HG03025 (cell line): ENCODE data around the gene STH.

Experiments used
- ATAC-seq: cut with Tn5 transposase; IDR thresholded peaks from one replicate; pipeline ENCODE4 v1.9.1; 2021; ENCODE audit warnings: mild to moderate bottlenecking, moderate library complexity; ENCODE audit not compliant: unreplicated experiment, low FRiP score

STH gene

GRCh38 chr17:45966606-45967280 is 32.3 kb upstream of the STH start:
- no peak for ATAC-seq

GRCh38 chr17:45967378-45967777 is 31.7 kb upstream of the STH start:
- ATAC-seq, result no peak

GRCh38 chr17:45968732-45969131 is 30.3 kb upstream of the STH start:
- no peak for ATAC-seq

GRCh38 chr17:45969726-45970125 is 29.3 kb upstream of the STH start:
- ATAC-seq, result no peak

- ATAC-seq, result no peak
Observed at GRCh38 chr17:45970659-45971058, 28.4 kb upstream of the STH start.

GRCh38 chr17:45971698-45972141 is 27.3 kb upstream of the STH start:
- no peak for ATAC-seq

GRCh38 chr17:45972531-45972930 is 26.5 kb upstream of the STH start:
- no peak for ATAC-seq

- ATAC-seq, result no peak
Observed at GRCh38 chr17:45973099-45973780, 25.8 kb upstream of the STH start.

- ATAC-seq, result no peak
Observed at GRCh38 chr17:45973946-45974859, 24.8 kb upstream of the STH start.

GRCh38 chr17:45974916-45975630 is 24.0 kb upstream of the STH start:
- ATAC-seq, result no peak

GRCh38 chr17:45975640-45976295 is 23.3 kb upstream of the STH start:
- no peak for ATAC-seq

- ATAC-seq, result no peak
Observed at GRCh38 chr17:45976391-45976754, 22.7 kb upstream of the STH start.

- no peak for ATAC-seq
Observed at GRCh38 chr17:45976755-45977505, 22.1 kb upstream of the STH start.

- ATAC-seq, result no peak
Observed at GRCh38 chr17:45977506-45977824, 21.6 kb upstream of the STH start.

GRCh38 chr17:45977976-45978626 is 20.9 kb upstream of the STH start:
- ATAC-seq, result no peak

GRCh38 chr17:45979137-45979536 is 19.9 kb upstream of the STH start:
- ATAC-seq, result no peak

GRCh38 chr17:45980855-45981254 is 18.2 kb upstream of the STH start:
- ATAC-seq, result no peak

GRCh38 chr17:45981306-45981705 is 17.7 kb upstream of the STH start:
- ATAC-seq, result no peak
